ENCODE data around the gene PSMC4. TPM values are rescaled to one million over a fixed set of nuclear protein-coding genes. Genes with fewer than 3 reads are reported as not detected.
"Not testable (repeated sequence)": the region's sequence is repeated elsewhere in the genome, so short reads cannot be mapped to it uniquely, and the experiment has no call there.

Gene PSMC4
- total and polyA plus RNA-seq, 4 donors: 37.7 to 66.8 (median 57.1) TPM

GRCh38 chr19:39957886-39958285, 13.1 kb upstream of the PSMC4 start:
- H3K27me3 ChIP-seq (ENCODE audit: control insufficient read depth in 1 of 2, insufficient read depth in 2 of 2, low read length in 1 of 2); H3K27ac ChIP-seq (ENCODE audit: low read depth in 1 of 2, low read length in 2 of 2); H3K4me1 ChIP-seq (ENCODE audit: control insufficient read depth in 1 of 2, insufficient read depth in 2 of 2, low read length in 2 of 2); DNase-seq; intact Hi-C loops (cut with DNase I); H3K9me3 ChIP-seq (ENCODE audit: control insufficient read depth, low read length); H3K4me3 ChIP-seq (ENCODE audit: low read length in 2 of 2); H3K36me3 ChIP-seq (ENCODE audit: control insufficient read depth in 1 of 2, insufficient read depth in 2 of 2, low read length in 1 of 2); ATAC-seq (ENCODE audit: low FRiP score): not testable (repeated sequence)
- WGBS, 2 donors: 82 to 83% methylated on average over 5 of the region's 5 CpGs

GRCh38 chr19:39958942-39959341, 12.0 kb upstream of the PSMC4 start:
- H3K4me1 ChIP-seq (ENCODE audit: control insufficient read depth in 1 of 2, insufficient read depth in 2 of 2, low read length in 2 of 2); H3K4me3 ChIP-seq (ENCODE audit: low read length in 2 of 2); H3K9me3 ChIP-seq (ENCODE audit: control insufficient read depth, low read length); H3K36me3 ChIP-seq (ENCODE audit: control insufficient read depth in 1 of 2, insufficient read depth in 2 of 2, low read length in 1 of 2); H3K27ac ChIP-seq (ENCODE audit: low read depth in 1 of 2, low read length in 2 of 2); DNase-seq; H3K27me3 ChIP-seq (ENCODE audit: control insufficient read depth in 1 of 2, insufficient read depth in 2 of 2, low read length in 1 of 2); intact Hi-C loops (cut with DNase I); ATAC-seq (ENCODE audit: low FRiP score): not testable (repeated sequence)
- WGBS, 2 donors: 73 to 76% methylated on average over 3 of the region's 3 CpGs

- 58 to 66% methylated on average over 9 to 10 of the region's 13 CpGs for WGBS, 2 donors
- ATAC-seq (ENCODE audit: low FRiP score); DNase-seq; H3K9me3 ChIP-seq (ENCODE audit: control insufficient read depth, low read length); H3K4me3 ChIP-seq (ENCODE audit: low read length in 2 of 2); H3K4me1 ChIP-seq (ENCODE audit: control insufficient read depth in 1 of 2, insufficient read depth in 2 of 2, low read length in 2 of 2); H3K27me3 ChIP-seq (ENCODE audit: control insufficient read depth in 1 of 2, insufficient read depth in 2 of 2, low read length in 1 of 2); H3K36me3 ChIP-seq (ENCODE audit: control insufficient read depth in 1 of 2, insufficient read depth in 2 of 2, low read length in 1 of 2); intact Hi-C loops (cut with DNase I); H3K27ac ChIP-seq (ENCODE audit: low read depth in 1 of 2, low read length in 2 of 2): not testable (repeated sequence)
Observed at GRCh38 chr19:39959407-39959806, 11.6 kb upstream of the PSMC4 start.

GRCh38 chr19:39963898-39964297, 7.1 kb upstream of the PSMC4 start:
- no peak for DNase-seq
- H3K27ac ChIP-seq (ENCODE audit: low read depth in 1 of 2, low read length in 2 of 2): no peak overlapping the region
- WGBS, 2 donors: 77% methylated on average over 3 of the region's 3 CpGs
- no peak overlapping the region for H3K4me3 ChIP-seq (ENCODE audit: low read length in 2 of 2)
- no peaks in the 10 kb centered on the region for H3K9me3 ChIP-seq (ENCODE audit: control insufficient read depth, low read length)
- H3K4me1 ChIP-seq (ENCODE audit: control insufficient read depth in 1 of 2, insufficient read depth in 2 of 2, low read length in 2 of 2): no peaks in the 10 kb centered on the region
- H3K36me3 ChIP-seq (ENCODE audit: control insufficient read depth in 1 of 2, insufficient read depth in 2 of 2, low read length in 1 of 2): no peaks in the 10 kb centered on the region
- ATAC-seq (ENCODE audit: low FRiP score): no peak
- intact Hi-C loops (cut with DNase I): no loop called here
- H3K27me3 ChIP-seq (ENCODE audit: control insufficient read depth in 1 of 2, insufficient read depth in 2 of 2, low read length in 1 of 2): no peaks in the 10 kb centered on the region

- DNase-seq (no peak), ATAC-seq (ENCODE audit: low FRiP score) (no peak)
- no peaks in the 10 kb centered on the region for H3K4me1 ChIP-seq (ENCODE audit: control insufficient read depth in 1 of 2, insufficient read depth in 2 of 2, low read length in 2 of 2)
- H3K36me3 ChIP-seq (ENCODE audit: control insufficient read depth in 1 of 2, insufficient read depth in 2 of 2, low read length in 1 of 2): no peaks in the 10 kb centered on the region
- no peaks in the 10 kb centered on the region for H3K9me3 ChIP-seq (ENCODE audit: control insufficient read depth, low read length)
- intact Hi-C loops (cut with DNase I): loop anchor here in 1 of 2 donors (5.0 kb wide), 1 partner anchor 414 kb away; no protein-coding TSS in a partner anchor
- no peak overlapping the region for H3K4me3 ChIP-seq (ENCODE audit: low read length in 2 of 2)
- no peaks in the 10 kb centered on the region for H3K27me3 ChIP-seq (ENCODE audit: control insufficient read depth in 1 of 2, insufficient read depth in 2 of 2, low read length in 1 of 2)
- no peak overlapping the region for H3K27ac ChIP-seq (ENCODE audit: low read depth in 1 of 2, low read length in 2 of 2)
- WGBS, 2 donors: 88 to 92% methylated on average over 6 of the region's 6 CpGs
Observed at GRCh38 chr19:39966617-39967016, 4.3 kb upstream of the PSMC4 start.

- intact Hi-C loops (cut with DNase I): loop anchor here in 1 of 2 donors (5.0 kb wide), 1 partner anchor 415 kb away; no protein-coding TSS in a partner anchor
- ATAC-seq (ENCODE audit: low FRiP score) (no peak), DNase-seq (no peak)
- H3K27me3 ChIP-seq (ENCODE audit: control insufficient read depth in 1 of 2, insufficient read depth in 2 of 2, low read length in 1 of 2): no peaks in the 10 kb centered on the region
- 83 to 86% methylated on average over 9 of the region's 9 CpGs for WGBS, 2 donors
- no peaks in the 10 kb centered on the region for H3K36me3 ChIP-seq (ENCODE audit: control insufficient read depth in 1 of 2, insufficient read depth in 2 of 2, low read length in 1 of 2)
- no peak overlapping the region for H3K27ac ChIP-seq (ENCODE audit: low read depth in 1 of 2, low read length in 2 of 2)
- H3K4me1 ChIP-seq (ENCODE audit: control insufficient read depth in 1 of 2, insufficient read depth in 2 of 2, low read length in 2 of 2): no peaks in the 10 kb centered on the region
- H3K9me3 ChIP-seq (ENCODE audit: control insufficient read depth, low read length): no peaks in the 10 kb centered on the region
- H3K4me3 ChIP-seq (ENCODE audit: low read length in 2 of 2): no peak overlapping the region
Observed at GRCh38 chr19:39967561-39967960, 3.4 kb upstream of the PSMC4 start.

GRCh38 chr19:39968789-39969188, 2.2 kb upstream of the PSMC4 start:
- Histone ChIP-seq H3K4me3 (ENCODE audit: low read length in 2 of 2) (no peak overlapping the region), H3K36me3 (ENCODE audit: control insufficient read depth in 1 of 2, insufficient read depth in 2 of 2, low read length in 1 of 2) (no peaks in the 10 kb centered on the region), H3K4me1 (ENCODE audit: control insufficient read depth in 1 of 2, insufficient read depth in 2 of 2, low read length in 2 of 2) (no peaks in the 10 kb centered on the region), H3K9me3 (ENCODE audit: control insufficient read depth, low read length) (no peaks in the 10 kb centered on the region), H3K27me3 (ENCODE audit: control insufficient read depth in 1 of 2, insufficient read depth in 2 of 2, low read length in 1 of 2) (no peaks in the 10 kb centered on the region), H3K27ac (ENCODE audit: low read depth in 1 of 2, low read length in 2 of 2) (no peak overlapping the region)
- intact Hi-C loops (cut with DNase I): loop anchor here in 1 of 2 donors (5.0 kb wide), 1 partner anchor 416 kb away; no protein-coding TSS in a partner anchor
- ATAC-seq (ENCODE audit: low FRiP score): no peak
- no peak for DNase-seq
- 96% methylated on average over 15 of the region's 15 CpGs for WGBS, 2 donors

GRCh38 chr19:39969266-39969665, 1.7 kb upstream of the PSMC4 start:
- ATAC-seq (ENCODE audit: low FRiP score): no peak
- intact Hi-C loops (cut with DNase I): loop anchor here in 1 of 2 donors (5.0 kb wide), 1 partner anchor 417 kb away; no protein-coding TSS in a partner anchor
- peaks cover 0 to 1% of the 10 kb centered on the region in 2 donors for H3K36me3 ChIP-seq (ENCODE audit: control insufficient read depth in 1 of 2, insufficient read depth in 2 of 2, low read length in 1 of 2)
- DNase-seq: no peak
- no peaks in the 10 kb centered on the region for H3K27me3 ChIP-seq (ENCODE audit: control insufficient read depth in 1 of 2, insufficient read depth in 2 of 2, low read length in 1 of 2)
- no peak overlapping the region for H3K27ac ChIP-seq (ENCODE audit: low read depth in 1 of 2, low read length in 2 of 2)
- no peaks in the 10 kb centered on the region for H3K4me1 ChIP-seq (ENCODE audit: control insufficient read depth in 1 of 2, insufficient read depth in 2 of 2, low read length in 2 of 2)
- no peaks in the 10 kb centered on the region for H3K9me3 ChIP-seq (ENCODE audit: control insufficient read depth, low read length)
- no peak overlapping the region for H3K4me3 ChIP-seq (ENCODE audit: low read length in 2 of 2)
- WGBS, 2 donors: 80 to 89% methylated on average over 6 of the region's 6 CpGs

- H3K27ac ChIP-seq (ENCODE audit: low read depth in 1 of 2, low read length in 2 of 2): peak overlapping the region in 1 of 2 donors; percentile 81
- intact Hi-C loops (cut with DNase I): loop anchor here (1.0 to 5.0 kb wide), 4 partner anchors 123 to 418 kb away; partner anchors contain the start of gene FBL (in 1 of the 2)
- WGBS, 2 donors: 65 to 70% methylated on average over 13 of the region's 13 CpGs
Observed at GRCh38 chr19:39969681-39970424, 1.1 kb upstream of the PSMC4 start.

More at GRCh38 chr19:39969681-39970424, 1.1 kb upstream of the PSMC4 start:
- Histone ChIP-seq H3K36me3 (ENCODE audit: control insufficient read depth in 1 of 2, insufficient read depth in 2 of 2, low read length in 1 of 2) (peaks cover 0 to 3% of the 10 kb centered on the region in 2 donors), H3K4me1 (ENCODE audit: control insufficient read depth in 1 of 2, insufficient read depth in 2 of 2, low read length in 2 of 2) (no peaks in the 10 kb centered on the region), H3K27me3 (ENCODE audit: control insufficient read depth in 1 of 2, insufficient read depth in 2 of 2, low read length in 1 of 2) (no peaks in the 10 kb centered on the region), H3K9me3 (ENCODE audit: control insufficient read depth, low read length) (no peaks in the 10 kb centered on the region), H3K4me3 (ENCODE audit: low read length in 2 of 2) (peak overlapping the region in 1 of 2 donors; percentile 69)
- ATAC-seq (ENCODE audit: low FRiP score) (no peak), DNase-seq (no peak)

Data from aorta (tissue), 5 donors.